Measurements from ENCODE around the gene SMIM9.

SMIM9 gene

DNA sequence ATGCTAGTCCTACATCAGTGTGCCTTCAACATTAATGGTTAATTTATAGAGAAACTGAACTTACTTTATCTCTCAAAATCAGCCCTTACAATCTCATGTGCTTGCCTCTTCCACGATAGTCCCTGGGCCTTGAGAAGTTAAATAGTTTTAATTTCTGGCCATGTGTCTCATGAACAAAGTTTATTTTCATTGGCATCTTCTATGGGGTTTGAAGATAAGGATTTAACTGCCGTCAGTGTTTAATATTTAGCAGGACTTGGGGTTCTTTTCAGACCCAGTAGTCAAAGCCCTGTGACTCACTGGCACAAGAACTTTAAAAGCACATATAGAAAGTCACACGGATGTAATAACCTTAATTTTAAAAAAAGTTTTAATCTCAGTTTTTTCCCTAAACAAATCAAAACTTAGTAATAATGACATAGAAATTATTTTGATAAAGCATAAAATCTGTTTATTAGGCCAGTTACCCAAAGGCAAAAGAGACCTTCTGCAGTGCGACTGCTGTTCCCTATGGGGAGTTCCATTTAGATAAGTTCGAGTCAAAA, 19.1 kb downstream of the SMIM9 start:
- DNase-seq (ENCODE audit: low read depth in 2 of 2) = no peak

DNA sequence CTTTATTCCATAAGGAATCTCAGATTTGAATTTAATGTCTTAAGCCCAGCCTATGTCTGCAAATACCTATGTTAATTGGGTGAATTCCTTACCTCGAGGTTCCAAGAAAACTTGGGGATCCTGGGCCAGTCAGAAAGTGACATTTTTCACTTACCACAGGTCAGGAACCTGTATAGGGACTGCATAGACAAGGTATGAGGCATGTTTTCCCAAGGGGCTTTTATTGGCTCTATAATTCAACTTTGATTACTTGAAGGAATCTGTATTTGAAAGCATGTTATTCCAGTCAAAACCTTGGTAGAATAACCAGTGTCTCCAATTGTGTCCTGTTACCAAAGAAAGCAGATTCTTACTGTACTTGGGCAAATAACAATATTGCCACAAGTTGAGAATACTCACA, 20.7 kb downstream of the SMIM9 start:
- DNase-seq (ENCODE audit: low read depth in 2 of 2) = no peak

DNA sequence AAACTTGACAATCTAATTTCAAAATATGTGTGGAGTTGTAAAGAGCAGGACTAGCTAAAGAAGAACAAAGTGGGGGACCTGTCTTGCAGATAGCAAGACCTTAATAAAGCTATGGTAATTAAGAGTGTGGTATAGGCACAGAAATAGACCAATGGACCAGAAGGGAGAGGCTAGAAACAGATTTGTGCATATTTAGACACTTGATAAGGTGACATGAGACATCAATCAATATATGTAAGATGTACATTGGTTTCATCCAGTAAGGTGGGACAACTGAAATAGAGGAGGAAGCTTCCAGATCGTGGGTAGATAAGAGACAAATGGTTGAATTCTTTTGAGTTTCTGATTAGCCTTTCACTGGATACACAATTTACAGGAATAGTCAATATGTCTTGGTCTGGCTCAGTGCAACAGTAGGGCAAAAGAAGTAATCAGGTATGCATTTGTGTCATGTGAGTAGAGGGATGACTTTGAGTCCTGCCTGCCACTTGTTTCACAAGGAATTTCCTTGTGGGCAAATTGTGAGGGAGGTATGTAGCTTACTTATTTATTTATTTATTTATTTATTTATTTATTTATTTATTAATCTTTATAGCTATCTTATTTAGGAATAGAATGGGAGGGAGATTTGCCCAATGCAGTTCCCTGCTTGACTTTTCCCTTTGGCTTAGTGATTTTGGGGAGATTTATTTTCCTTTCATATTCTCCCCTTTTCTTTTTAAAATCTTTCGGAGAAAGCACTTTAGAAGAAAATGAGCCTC, 21.9 kb downstream of the SMIM9 start:
- DNase-seq (ENCODE audit: low read depth in 2 of 2) = no peak

DNA sequence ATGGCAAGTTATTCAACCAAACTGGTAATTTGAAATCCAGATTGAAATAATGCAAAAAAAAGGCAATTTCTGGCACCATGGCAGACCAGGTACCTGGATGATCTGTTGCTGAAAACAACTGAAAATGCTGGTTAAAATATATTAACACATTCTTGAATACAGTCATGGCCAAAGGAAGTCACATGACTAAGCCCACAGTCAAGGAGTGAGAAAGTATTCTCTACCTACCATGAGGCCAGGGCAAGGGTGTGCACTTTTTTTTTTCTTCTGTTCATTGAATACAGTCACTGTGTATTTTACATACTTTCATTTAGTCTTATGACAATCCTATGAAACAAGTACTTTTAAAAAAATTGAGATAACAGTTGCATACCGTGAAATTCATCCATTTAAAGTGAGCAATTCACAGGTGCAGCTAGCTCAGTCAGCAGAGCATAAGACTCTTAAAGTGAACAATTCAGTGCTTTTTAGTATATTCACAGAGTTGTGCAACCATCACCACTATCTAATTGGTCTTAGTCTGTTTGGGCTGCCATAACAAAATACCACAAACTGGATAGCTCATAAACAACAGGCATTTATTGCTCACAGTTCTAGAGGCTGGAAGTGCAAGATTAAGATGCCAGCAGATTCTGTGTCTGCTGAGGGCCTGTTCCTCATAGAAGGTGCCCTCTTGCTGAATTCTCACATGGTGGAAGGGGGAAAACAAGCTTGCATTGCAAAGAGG, 24.4 kb downstream of the SMIM9 start:
- no peak for DNase-seq (ENCODE audit: low read depth in 2 of 2)

DNA sequence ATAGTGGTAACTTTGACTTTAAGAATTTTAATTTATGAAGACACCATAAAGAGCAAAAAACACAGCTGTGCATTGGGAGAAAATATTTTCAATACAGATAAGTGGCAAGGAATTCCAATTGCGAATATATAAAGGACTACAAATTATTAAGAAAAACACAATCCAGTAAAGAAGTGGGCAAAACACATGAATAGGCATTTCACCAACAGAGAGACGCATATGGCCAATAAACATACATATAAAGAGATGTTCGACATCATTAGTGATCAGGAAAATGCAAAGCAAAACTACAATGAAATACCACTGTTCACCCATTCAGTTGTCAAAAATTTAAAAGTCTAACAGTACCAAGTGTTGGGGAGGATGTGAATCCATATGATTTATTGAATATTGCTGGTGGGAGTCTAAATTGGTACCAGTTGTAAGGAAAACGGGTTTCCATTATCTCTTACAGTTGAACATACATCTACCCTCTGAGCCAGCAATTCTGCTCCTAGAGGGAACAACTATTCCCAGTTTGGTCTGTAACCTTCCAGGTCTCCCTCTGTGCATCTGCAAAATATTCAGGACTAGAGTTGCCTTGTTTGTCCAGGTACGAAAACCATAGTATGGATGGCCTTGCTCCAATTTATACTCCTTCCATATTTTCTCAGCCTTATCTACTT, 27.5 kb downstream of the SMIM9 start:
- DNase-seq (ENCODE audit: low read depth in 2 of 2) = no peak

DNA sequence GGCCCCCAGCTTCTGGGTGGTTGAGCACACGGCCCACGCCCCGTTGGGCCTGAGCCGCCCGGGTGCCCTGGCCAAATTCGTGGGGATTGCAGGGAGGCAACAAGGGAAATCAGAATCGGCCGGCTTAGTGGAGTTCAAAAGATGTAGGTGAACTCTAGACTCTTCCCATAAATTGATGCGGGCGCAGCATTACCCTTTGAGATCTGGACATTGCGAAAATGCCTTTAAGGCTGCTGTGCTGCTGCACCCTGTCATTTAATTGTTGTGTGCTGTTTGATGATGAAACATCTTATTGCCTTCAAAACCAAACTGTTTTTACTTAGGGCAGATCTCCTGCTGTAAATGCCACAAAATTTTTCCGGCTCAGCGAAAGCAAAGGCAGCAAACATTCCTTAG, 28.8 kb downstream of the SMIM9 start:
- DNase-seq (ENCODE audit: low read depth in 2 of 2) = no peak

DNA sequence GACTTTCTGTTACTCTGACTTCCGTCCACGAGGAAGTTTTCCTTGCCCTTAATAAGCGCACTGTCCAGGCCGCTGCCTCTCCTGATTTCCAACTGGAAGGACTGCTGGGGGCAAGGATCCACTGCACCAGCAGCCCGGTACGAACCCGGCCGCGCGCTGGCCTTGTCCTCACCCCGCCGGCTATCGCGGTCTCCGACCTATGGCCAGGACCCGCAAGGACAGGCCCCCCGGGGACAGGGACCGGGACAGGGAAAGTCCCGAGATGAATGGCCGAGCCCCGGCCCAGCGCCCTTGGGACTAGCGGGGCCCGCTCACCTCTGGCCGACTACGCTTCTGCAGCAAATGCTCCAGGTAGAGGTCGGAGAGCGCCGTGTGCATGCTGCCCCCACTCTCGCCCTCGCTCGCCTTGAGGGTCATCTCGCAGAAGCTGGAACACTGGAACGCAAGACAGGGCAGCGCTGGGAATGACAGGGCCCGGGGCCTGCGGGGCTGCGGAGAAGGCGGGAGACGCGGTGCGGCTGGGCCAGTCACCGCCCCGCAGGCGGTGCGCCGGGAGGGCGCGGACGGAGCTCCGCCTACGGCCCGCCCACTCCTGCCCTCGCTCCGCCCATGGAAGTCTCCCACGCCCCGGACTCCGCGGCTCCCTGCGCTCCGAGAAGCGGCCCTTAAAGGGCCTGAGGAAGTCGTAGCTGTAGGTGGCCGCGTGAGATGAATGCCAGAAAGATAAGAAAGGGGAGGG, 29.3 kb downstream of the SMIM9 start, which contains the start of gene MPP1:
MPP1 (minus strand) TSS at position 529 of the 739 bp plus-strand sequence; CDS start at position 417, 112 bp downstream.
- DNase-seq (ENCODE audit: low read depth in 2 of 2) = peak; percentile 38 to 53

DNA sequence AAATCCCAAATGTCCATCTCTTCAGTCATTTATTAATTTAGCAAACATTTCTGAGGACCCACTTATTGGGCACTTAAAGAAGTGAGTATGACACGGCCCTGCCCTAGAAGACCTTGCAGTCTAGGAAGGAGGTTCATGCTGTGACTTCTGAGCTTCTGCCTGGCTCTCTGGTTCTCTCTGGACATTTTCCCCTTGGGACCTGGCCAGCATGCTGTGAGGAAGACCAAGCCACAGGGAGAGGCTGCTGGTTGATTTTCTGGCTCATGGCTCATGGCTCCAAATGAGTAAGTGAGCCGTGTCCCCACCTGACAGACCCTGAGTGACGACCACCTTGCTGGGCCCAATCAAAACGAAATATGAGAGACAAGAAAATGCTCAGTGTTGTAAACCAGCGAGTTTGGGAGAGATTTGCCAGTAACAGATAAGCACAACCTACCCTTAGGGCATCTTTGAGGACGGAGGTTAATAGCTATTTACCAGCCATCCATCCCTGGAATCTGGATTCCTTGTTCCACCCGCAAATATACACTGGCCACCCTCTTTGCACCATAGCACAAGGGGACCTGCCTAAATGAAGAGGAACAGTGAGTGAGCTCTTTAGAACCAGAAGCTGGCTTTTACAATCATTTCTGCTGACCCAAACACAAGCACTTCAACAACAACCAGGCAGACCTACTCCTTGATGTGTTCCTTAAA, 30.1 kb downstream of the SMIM9 start:
- DNase-seq (ENCODE audit: low read depth in 2 of 2) = no peak

DNA sequence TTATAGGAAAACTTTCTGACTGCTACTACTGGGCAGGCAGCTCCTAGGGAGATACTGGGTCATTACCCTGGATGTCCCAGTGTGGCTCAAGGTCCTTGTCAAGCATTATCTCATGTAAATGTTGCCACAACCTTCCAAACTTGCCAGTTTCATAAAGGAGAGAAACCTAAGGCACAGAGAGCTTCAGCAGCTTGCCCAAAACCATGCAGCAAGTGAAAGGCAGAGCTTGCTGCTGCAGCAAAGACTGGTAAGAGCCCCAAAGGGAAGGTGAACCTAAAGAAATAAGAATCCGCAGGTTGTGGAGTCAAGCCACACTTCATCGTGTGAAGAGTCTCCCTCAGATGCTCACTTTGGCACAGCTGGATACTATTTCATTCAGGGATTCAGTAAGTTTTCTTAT, 31.5 kb downstream of the SMIM9 start:
- no peak for DNase-seq (ENCODE audit: low read depth in 2 of 2)

DNA sequence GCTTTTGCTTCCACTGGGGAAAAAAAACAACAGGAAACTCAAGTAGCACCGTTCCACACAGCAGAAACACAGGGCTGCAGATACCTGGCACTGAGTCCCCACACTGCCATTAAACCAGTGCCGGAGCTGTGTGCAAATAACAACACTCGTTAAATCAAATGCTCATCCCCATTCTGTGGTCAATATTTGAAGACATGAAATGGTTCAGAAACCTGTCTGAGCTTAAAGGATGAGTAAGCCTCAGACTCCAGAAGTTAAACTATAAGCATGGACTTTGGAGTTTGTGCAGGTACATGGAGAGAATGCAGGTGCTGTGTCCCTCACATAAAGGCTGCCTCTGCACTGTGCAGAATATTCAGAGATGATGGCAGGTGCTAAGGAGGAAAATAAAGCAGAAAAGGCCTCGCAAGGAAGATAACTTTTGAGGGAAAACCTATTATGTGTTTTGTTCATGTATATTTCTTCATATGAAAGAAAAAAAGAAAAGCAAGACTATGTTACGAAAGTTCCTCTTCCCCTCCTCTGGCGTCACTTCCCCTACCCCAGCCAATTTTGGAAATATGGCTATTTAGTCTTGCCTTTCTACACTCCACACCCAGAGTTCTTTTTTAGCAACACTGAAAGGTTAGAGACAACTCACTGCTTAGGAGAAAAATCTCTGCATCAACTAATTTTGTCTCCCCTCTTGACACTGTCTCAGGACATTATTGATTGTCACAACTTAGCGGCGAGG, 33.8 kb downstream of the SMIM9 start:
- DNase-seq (ENCODE audit: low read depth in 2 of 2) = no peak

DNA sequence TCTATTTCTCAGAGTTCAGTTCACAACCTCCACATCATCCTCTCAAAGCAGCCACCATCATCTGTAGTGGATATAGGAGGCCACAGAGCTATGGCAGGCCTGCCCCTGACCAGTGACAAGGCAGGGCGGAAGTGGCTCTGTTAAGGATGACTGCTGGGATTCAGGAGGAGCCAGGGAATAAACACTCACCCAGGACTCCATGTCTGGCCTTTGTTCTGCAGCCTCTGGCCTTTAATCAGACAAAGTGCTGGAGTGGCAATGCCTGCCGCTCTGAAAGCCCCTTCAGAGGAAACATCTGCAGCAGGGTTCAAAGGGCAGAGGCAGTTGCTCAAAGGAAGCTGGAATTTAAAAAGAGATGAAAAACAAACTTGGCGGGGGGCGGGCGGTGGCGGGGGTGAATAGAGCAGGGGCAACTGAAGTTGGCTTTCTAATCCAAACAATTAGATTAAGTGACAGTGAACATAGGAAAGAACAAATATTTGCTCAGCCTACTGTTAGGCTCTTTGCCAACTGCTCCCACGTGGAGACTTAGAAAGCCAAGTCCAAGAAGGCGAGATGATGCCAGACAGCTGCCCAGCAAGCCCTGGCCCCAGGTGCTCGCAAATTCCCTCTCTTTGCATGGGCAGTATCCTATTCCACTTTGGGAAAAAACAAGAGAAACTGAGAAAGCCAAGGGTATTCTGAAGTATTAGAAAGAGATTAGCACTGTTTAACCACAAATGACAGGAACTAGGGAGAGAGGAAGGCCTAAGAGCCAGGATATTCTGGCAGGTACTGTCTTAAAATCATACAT, 34.7 kb downstream of the SMIM9 start:
- DNase-seq (ENCODE audit: low read depth in 2 of 2) = no peak

DNA sequence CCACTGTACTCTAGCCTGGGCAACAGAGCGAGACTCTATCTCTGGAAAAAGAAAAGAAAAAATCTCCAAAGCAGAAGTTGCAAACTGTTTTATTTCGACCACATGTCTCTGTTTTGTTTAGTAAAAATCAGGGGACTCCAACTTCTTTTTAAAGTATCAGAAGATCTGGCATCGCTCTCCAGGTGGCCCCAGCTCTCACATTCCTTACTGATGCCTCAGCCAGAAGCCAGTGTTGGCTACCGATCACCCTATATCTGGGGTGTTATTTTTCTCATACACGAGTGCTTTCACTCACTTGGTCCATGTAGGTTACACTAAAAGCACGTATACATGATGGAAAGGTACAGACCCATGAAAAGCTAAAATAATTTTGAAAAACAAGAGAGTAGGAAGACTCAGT, 37.5 kb downstream of the SMIM9 start:
- DNase-seq (ENCODE audit: low read depth in 2 of 2) = no peak

DNA sequence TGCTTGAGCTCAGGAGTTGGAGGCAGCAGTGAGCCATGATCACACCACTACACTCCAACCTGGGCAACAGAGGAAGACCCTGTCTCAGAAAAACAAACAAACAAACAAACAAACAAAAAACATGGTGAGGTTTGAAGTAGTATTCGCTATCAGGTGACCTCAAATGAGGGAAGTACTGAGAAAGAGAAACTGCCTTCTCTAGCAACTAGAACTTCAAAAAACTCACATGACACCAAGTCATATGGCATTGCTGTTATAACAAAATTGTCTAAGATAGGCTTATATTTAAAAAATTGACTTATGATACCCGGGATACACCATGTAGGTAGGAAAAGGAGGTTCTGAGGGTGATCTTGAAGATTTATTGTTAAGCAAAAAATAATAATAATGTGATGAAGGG, 39.4 kb downstream of the SMIM9 start:
- DNase-seq (ENCODE audit: low read depth in 2 of 2) = no peak

DNA sequence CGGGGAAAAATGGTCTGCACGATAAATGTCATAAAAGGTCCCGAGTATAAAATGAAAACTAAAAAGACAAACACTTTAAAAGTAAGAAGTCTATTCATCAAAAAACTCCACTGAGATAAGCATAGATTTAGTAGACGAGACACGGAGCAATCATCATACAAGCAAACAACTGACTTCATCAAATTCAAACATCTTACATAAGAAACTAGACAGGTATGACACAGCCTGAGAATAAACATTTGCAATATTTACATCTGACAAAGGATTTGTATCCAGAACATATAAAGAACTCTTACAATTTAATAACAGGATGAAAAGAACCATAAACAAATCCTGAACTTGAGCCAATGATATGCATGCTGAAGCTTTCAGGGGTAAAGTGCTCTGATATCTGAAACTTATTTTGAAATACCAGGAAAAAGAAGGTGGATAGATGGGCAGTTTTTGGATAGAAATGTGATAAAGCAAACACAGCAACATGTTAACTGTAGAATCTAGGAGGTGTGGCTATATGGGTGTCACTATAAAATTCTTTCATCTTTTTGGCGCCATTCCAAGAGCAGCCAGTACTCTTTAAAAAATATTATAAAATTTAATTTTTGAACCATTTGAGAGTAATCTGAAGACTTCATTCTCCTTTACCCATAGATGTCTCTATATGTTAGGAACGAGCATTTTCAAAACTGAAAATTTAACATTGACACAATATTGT, 41.2 kb downstream of the SMIM9 start:
- DNase-seq (ENCODE audit: low read depth in 2 of 2) = no peak

DNA sequence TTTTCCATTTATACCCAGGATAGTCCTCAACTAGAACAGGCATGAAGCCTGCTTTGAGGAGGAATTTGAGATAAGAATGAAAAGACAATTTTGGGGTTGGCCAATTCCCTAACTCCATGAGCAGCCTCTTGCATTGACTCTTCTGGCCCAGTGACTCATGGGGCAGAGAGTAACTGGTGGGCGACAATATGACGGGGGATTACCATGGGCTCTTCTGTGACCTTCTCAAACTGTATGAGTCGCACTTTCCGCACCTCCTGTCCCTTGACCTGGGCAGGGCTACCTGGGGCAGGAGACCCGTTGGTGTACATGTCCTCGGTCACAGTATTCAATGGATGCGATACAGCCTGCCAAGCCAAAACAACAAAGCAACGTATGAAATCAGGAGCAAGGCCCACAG, 42.5 kb downstream of the SMIM9 start:
- no peak for DNase-seq (ENCODE audit: low read depth in 2 of 2)

DNA sequence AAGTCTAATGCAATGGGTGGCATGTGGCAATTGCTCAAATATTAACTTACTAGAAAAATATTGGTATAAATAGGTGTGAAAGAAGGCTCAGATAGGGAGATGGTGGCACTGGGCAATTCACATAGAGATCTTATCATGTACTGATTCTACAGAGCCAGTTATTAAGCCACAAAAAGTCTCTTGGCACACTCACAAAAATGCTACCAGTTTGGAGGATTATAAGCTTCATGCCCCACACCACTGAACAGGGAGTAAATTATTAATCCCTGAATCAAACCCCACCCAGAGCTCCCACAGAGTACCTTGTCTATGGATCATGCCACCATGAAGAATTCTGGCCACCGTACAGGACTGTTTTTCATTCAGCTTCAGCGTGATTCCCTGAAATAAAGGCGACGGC, 43.0 kb downstream of the SMIM9 start:
- DNase-seq (ENCODE audit: low read depth in 2 of 2) = no peak

DNA sequence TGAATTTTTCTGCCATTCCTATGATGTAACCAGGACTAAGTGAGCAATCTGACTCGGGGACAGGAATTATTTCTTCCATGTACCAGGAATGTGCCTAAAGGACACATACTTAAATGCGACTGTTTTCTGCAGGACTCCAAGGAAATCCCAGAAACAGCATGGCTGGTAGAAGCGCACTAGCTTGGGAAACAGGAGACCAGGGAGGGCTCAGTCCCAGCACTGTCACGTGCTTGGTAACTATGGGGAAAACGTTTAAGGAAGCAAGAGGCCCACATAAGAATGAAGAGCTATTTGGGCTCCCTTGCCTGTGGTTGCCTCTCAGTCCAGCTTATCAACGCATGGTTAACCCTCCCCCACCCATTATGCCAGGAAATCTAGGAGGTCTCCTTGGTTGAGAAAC, 48.7 kb downstream of the SMIM9 start:
- no peak for DNase-seq (ENCODE audit: low read depth in 2 of 2)

DNA sequence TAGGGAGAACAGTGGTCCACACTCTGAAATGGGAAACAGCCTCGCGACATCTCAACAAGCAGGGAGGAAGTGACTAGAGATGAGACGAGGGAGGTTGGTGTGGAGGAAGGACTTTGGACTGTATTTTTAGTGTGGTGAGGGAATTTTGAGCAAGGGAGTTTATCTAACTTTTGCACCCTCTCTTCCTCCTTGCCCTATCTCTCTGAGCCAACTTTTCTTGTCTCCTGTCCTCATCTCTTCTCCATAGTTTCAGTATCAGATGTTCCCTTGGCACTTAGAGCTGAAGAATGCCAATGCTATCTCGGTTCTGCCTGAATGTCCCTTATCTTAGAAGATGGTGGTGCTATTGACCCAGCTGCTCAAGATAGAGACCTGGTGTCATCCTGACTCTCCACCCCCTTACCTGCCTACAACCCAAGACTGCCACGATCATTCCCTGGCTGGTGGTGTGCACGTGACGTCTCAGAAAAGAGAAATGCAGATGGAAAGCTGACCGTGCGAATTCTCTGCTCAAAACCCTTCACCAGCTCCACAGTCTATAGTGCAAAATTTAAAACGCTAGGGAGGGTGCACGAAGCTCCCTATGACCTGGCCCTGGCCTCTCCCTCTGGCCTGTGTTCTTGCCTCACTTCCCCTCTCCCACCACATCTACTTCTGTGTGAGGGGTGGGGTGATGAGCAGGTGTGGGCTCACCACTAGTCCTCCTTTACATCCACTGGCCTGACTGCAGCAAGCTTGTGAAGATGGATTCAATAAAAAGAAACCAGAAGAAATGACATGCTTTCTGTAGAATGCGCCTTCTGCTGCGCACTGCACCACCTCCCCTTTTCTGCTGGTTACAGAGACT, 50.1 kb downstream of the SMIM9 start:
- DNase-seq (ENCODE audit: low read depth in 2 of 2) = no peak

All from stimulated activated CD8-positive, alpha-beta memory T cell treated with anti-CD3 and anti-CD28 coated beads, Interleukin-15, amount 100 ng/mL, for 4 hours (primary cell).